GM18907 (cell line): ENCODE measurements around the gene SPIN1.

Experiments used
- ATAC-seq: cut with Tn5 transposase; IDR thresholded peaks from one replicate; pipeline ENCODE4 v1.9.1; 2021; ENCODE audit warnings: mild to moderate bottlenecking, moderate library complexity; ENCODE audit not compliant: unreplicated experiment

Gene SPIN1

GRCh38 chr9:88488166-88488565 lies 99.9 kb downstream of the SPIN1 start:
- no peak for ATAC-seq

- no peak for ATAC-seq
Measured at GRCh38 chr9:88494983-88495721, 106.9 kb downstream of the SPIN1 start.

GRCh38 chr9:88497224-88497623 lies 109.0 kb downstream of the SPIN1 start:
- no peak for ATAC-seq

GRCh38 chr9:88498880-88499279 lies 110.6 kb downstream of the SPIN1 start:
- ATAC-seq: no peak

GRCh38 chr9:88501086-88501485 lies 112.8 kb downstream of the SPIN1 start:
- no peak for ATAC-seq

- ATAC-seq: no peak
Measured at GRCh38 chr9:88502552-88503034, 114.3 kb downstream of the SPIN1 start.

- ATAC-seq: no peak
Measured at GRCh38 chr9:88503081-88503844, 115.0 kb downstream of the SPIN1 start.

- no peak for ATAC-seq
Measured at GRCh38 chr9:88503845-88504764, 115.9 kb downstream of the SPIN1 start.

- ATAC-seq: no peak
Measured at GRCh38 chr9:88508326-88508725, 120.1 kb downstream of the SPIN1 start.

GRCh38 chr9:88511906-88512305 lies 123.7 kb downstream of the SPIN1 start:
- ATAC-seq: no peak

- ATAC-seq: no peak
Measured at GRCh38 chr9:88514247-88514646, 126.0 kb downstream of the SPIN1 start.

GRCh38 chr9:88521308-88521707 lies 133.1 kb downstream of the SPIN1 start:
- no peak for ATAC-seq

- ATAC-seq: no peak
Measured at GRCh38 chr9:88522360-88522759, 134.1 kb downstream of the SPIN1 start.

GRCh38 chr9:88523056-88523455 lies 134.8 kb downstream of the SPIN1 start:
- ATAC-seq: no peak

GRCh38 chr9:88524911-88525310 lies 136.7 kb downstream of the SPIN1 start:
- ATAC-seq: no peak

GRCh38 chr9:88527618-88528017 lies 139.4 kb downstream of the SPIN1 start:
- no peak for ATAC-seq
